HCT116 (cell line): ENCODE results near the gene PDE10A. TPM values are rescaled to one million over a fixed set of nuclear protein-coding genes. Genes with fewer than 3 reads are reported as not detected.

Experiments
- ATAC-seq: fragments of 200-7000 bp; cut with Tn5 transposase; 2 replicates; pipeline ENCODE4 v1.9.1; 2020; ENCODE audit warnings: mild to moderate bottlenecking, moderate library complexity
- BruUV-seq: library from RNA; stranded (reverse); fragments of 400-500 nt; replicated peaks from 2 replicates; lab custom pipeline; 2021; lab: Mats Ljungman, UMichigan
- CTCF ChIA-PET: fragments of 300-600 bp; sonication (Branson Sonifier 250); formaldehyde crosslinking; loops from one replicate; lab custom pipeline; 2021; ENCODE audit warnings: antibody characterized with exemption; lab: Charles Lee
- POLR2A ChIA-PET: fragments of 300-600, 350-600 bp; sonication (Branson Sonifier 250); formaldehyde crosslinking; loops from one replicate; lab custom pipeline; 2021; ENCODE audit warnings: antibody characterized with exemption; lab: Charles Lee
- RAD21 ChIA-PET, 2 experiments: fragments of 300-600 bp; sonication (Branson Sonifier 250); formaldehyde crosslinking; loops; one replicate each; lab custom pipeline; 2023; ENCODE audit warnings: low total read pairs in 2 of 2; ENCODE audit not compliant: uncharacterized antibody in 2 of 2, unreplicated experiment in 2 of 2, low non-redundant PET in 1 of 2; lab: Charles Lee
- DNase-seq: peaks from one replicate; pipeline ENCODE4 v3.0.0-alpha.2; 2010; ENCODE audit warnings: low read depth, low spot score
- H2AFZ ChIP-seq: fragments of 200-600 bp; shearing (Covaris generic), sonication (generic); 2 replicates; pipeline ENCODE4 v1.6.1; 2017; ENCODE audit warnings: low read depth, mixed run types, mixed read lengths, antibody characterized with exemption, low read length; ENCODE audit not compliant: poor library complexity, severe bottlenecking
- H3K27ac ChIP-seq: 2 replicates; pipeline ENCODE4 v1.5.1; 2012; ENCODE audit warnings: low read depth, low read length
- H3K27me3 ChIP-seq: fragments of 200-600 bp; sonication (generic); 2 replicates; pipeline ENCODE4 v1.6.1; 2016; ENCODE audit warnings: mixed run types, low read length, mixed read lengths; ENCODE audit not compliant: insufficient read depth
- H3K36me3 ChIP-seq, 2 experiments: fragments of 200-500 bp in 1 of 2; fragments of 200-600 bp in 1 of 2; sonication (Bioruptor generic) in 1 of 2; sonication (generic) in 1 of 2; 2 replicates each; pipeline versions ENCODE4 v1.5.1 to v1.6.1; 2014 to 2016; ENCODE audit warnings: low read length in 2 of 2, inconsistent platforms in 1 of 2, mixed read lengths in 1 of 2, mixed run types in 1 of 2; ENCODE audit not compliant: insufficient read depth in 2 of 2, control insufficient read depth in 1 of 2
- H3K4me1 ChIP-seq, 2 experiments: fragments of 200-600 bp in 1 of 2; sonication (generic) in 1 of 2; 2 replicates each; pipeline versions ENCODE4 v1.5.1 to v1.6.1; 2012 to 2017; ENCODE audit warnings: low read length in 2 of 2, inconsistent platforms in 1 of 2, mild to moderate bottlenecking in 1 of 2, mixed read lengths in 1 of 2, mixed run types in 1 of 2, moderate library complexity in 1 of 2; ENCODE audit not compliant: insufficient read depth in 2 of 2, control insufficient read depth in 1 of 2
- H3K4me2 ChIP-seq: fragments of 200-600 bp; sonication (generic); 2 replicates; pipeline ENCODE4 v1.6.1; 2017; ENCODE audit warnings: mixed run types, low read length, mixed read lengths
- H3K4me3 ChIP-seq, 2 experiments: fragments of 200-600 bp in 1 of 2; sonication (generic) in 1 of 2; replicated peaks in 1 of 2; 2 replicates each; pipeline ENCODE4 v1.5.1; 2011 to 2016; ENCODE audit warnings: low read length in 2 of 2, control low read depth in 1 of 2, low read depth in 1 of 2, mild to moderate bottlenecking in 1 of 2, mixed read lengths in 1 of 2, mixed run types in 1 of 2
- H3K79me2 ChIP-seq: fragments of 200-600 bp; sonication (generic); 2 replicates; pipeline ENCODE4 v1.6.1; 2017; ENCODE audit warnings: mild to moderate bottlenecking, mixed run types, low read length, moderate library complexity, mixed read lengths; ENCODE audit not compliant: insufficient read depth
- H3K9ac ChIP-seq: fragments of 200-600 bp; sonication (generic); 2 replicates; pipeline ENCODE4 v1.6.1; 2016; ENCODE audit warnings: low read length, mixed read lengths
- H3K9me2 ChIP-seq: fragments of 200-600 bp; sonication (generic), shearing (Covaris generic); 2 replicates; pipeline ENCODE4 v1.6.1; 2017; ENCODE audit warnings: mixed run types, mild to moderate bottlenecking, moderate library complexity; ENCODE audit not compliant: insufficient read depth
- H3K9me3 ChIP-seq, 2 experiments: fragments of 200-500 bp in 1 of 2; fragments of 200-600 bp in 1 of 2; sonication (Bioruptor generic) in 1 of 2; sonication (generic) in 1 of 2; 2 replicates each; pipeline ENCODE4 v1.6.1; 2014 to 2017; ENCODE audit warnings: low read length in 2 of 2, mixed read lengths in 2 of 2, inconsistent platforms in 1 of 2, low read depth in 1 of 2, mild to moderate bottlenecking in 1 of 2, mixed run types in 1 of 2, moderate library complexity in 1 of 2; ENCODE audit not compliant: control insufficient read depth in 1 of 2, insufficient read depth in 1 of 2
- H4K20me1 ChIP-seq: fragments of 200-600 bp; sonication (generic), shearing (Covaris generic); 2 replicates; pipeline ENCODE4 v1.6.1; 2017; ENCODE audit warnings: mixed run types, mild to moderate bottlenecking, moderate library complexity; ENCODE audit not compliant: insufficient read depth
- CEBPB ChIP-seq: IDR thresholded peaks from 2 replicates; pipeline ENCODE4 v1.6.1; 2012; ENCODE audit warnings: low read depth
- EZH2 ChIP-seq: fragments of 200-600 bp; sonication (generic); IDR thresholded peaks from 2 replicates; pipeline ENCODE4 v1.6.1; 2017; ENCODE audit warnings: antibody characterized with exemption, mixed run types
- EZH2phosphoT487 ChIP-seq: fragments of 200-600 bp; IDR thresholded peaks from 2 replicates; pipeline ENCODE4 v1.6.1; 2018; ENCODE audit warnings: antibody characterized with exemption, borderline replicate concordance
- JUND ChIP-seq: IDR thresholded peaks from 2 replicates; pipeline ENCODE4 v1.6.1; 2012
- MAX ChIP-seq: IDR thresholded peaks from 2 replicates; pipeline ENCODE4 v1.6.1; 2012
- REST ChIP-seq: IDR thresholded peaks from 2 replicates; pipeline ENCODE4 v1.6.1; 2012; ENCODE audit warnings: low read depth
- SP1 ChIP-seq: IDR thresholded peaks from 2 replicates; pipeline ENCODE4 v1.6.1; 2012; ENCODE audit warnings: low read depth
- TCF7L2 ChIP-seq: IDR thresholded peaks from 2 replicates; pipeline ENCODE4 v1.7.0; 2011; ENCODE audit warnings: borderline replicate concordance, inconsistent platforms; ENCODE audit not compliant: insufficient read depth, insufficient read length; ENCODE audit errors: extremely low read depth
- ZNF274 ChIP-seq: fragments of 200-500 bp; sonication (Bioruptor generic); IDR thresholded peaks from 2 replicates; pipeline ENCODE4 v1.6.1; 2014; ENCODE audit warnings: mild to moderate bottlenecking, low read depth, low read length, inconsistent platforms
- intact Hi-C: fragments of 100-400 bp; cut with micrococcal nuclease; formaldehyde crosslinking; loops from 2 replicates; pipeline ENCODE4 v1.10.0; 2022
- total RNA-seq: library from RNA; stranded (reverse); gene quantifications from one replicate; pipeline ENCODE4 v1.2.1, GENCODE V29; 2021; ENCODE audit not compliant: unreplicated experiment
- TF ChIP-seq, protein P1 (sequence below): IDR thresholded peaks from 2 replicates; pipeline ENCODE4 v1.6.1; 2011; ENCODE audit warnings: mild to moderate bottlenecking, low read length, moderate library complexity; ENCODE audit not compliant: insufficient replicate concordance; ENCODE audit errors: extremely low read depth

The PDE10A gene
- total RNA-seq, 1 experiment from 2014 or later = 0.37 TPM

GRCh38 chr6:165389534-165389933, 273.5 kb downstream of the PDE10A start:
- Histone ChIP-seq H3K27ac (no peak overlapping the region), H2AFZ (no peak overlapping the region), H3K27me3 (no peaks in the 10 kb centered on the region), H4K20me1 (no peaks in the 10 kb centered on the region), H3K9me2 (no peaks in the 10 kb centered on the region), H3K4me3 (no peak overlapping the region), H3K4me2 (no peak overlapping the region), H3K4me1 (no peaks in the 10 kb centered on the region), H3K36me3 (no peaks in the 10 kb centered on the region), H3K79me2 (no peaks in the 10 kb centered on the region), H3K9ac (no peak overlapping the region), H3K9me3 (peaks cover 0 to 5% of the 10 kb centered on the region in 2 experiments; a peak in 1 of 4 replicates)
- TF ChIP-seq, protein P1, sequence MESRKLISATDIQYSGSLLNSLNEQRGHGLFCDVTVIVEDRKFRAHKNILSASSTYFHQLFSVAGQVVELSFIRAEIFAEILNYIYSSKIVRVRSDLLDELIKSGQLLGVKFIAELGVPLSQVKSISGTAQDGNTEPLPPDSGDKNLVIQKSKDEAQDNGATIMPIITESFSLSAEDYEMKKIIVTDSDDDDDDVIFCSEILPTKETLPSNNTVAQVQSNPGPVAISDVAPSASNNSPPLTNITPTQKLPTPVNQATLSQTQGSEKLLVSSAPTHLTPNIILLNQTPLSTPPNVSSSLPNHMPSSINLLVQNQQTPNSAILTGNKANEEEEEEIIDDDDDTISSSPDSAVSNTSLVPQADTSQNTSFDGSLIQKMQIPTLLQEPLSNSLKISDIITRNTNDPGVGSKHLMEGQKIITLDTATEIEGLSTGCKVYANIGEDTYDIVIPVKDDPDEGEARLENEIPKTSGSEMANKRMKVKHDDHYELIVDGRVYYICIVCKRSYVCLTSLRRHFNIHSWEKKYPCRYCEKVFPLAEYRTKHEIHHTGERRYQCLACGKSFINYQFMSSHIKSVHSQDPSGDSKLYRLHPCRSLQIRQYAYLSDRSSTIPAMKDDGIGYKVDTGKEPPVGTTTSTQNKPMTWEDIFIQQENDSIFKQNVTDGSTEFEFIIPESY = no peak
- TF ChIP-seq REST = no peak
- no peak for TF ChIP-seq SP1
- no peak for TF ChIP-seq MAX
- no peak for TF ChIP-seq EZH2
- no peak for TF ChIP-seq EZH2phosphoT487
- no peak for TF ChIP-seq ZNF274
- TF ChIP-seq CEBPB = no peak
- TF ChIP-seq TCF7L2 = no peak
- TF ChIP-seq JUND = no peak
- ATAC-seq = no peak
- BruUV-seq = no TSS peak
- DNase-seq = no peak
- intact Hi-C loops = no loop called here
- ChIA-PET POLR2A (no interaction called here), RAD21 (no interaction called here), CTCF (no interaction called here)
